ENCODE results near the gene BLCAP.
A peak's percentile ranks its signal among the peaks of the same experiment; 100 is the strongest.

Gene BLCAP

GRCh38 chr20:37528446-37529213 is 954 bp upstream of the BLCAP start:
- peak; percentile 56 for DNase-seq

- DNase-seq: peak; percentile 56
These were observed 638 bp downstream of the BLCAP start for GRCh38 chr20:37526839-37527637.

- peak; percentile 35 for DNase-seq
These were observed 1.3 kb downstream of the BLCAP start for GRCh38 chr20:37526238-37526838.

- peak; percentile 35 for DNase-seq
These were observed 1.9 kb downstream of the BLCAP start for GRCh38 chr20:37525810-37526209.

- DNase-seq: peak; percentile 61
These were observed 2.6 kb downstream of the BLCAP start for GRCh38 chr20:37524859-37525708.

GRCh38 chr20:37523911-37524700 is 3.6 kb downstream of the BLCAP start:
- peak; percentile 49 for DNase-seq

GRCh38 chr20:37523012-37523391 is 4.7 kb downstream of the BLCAP start:
- DNase-seq: peak; percentile 38

- peak; percentile 15 for DNase-seq
These were observed 5.2 kb downstream of the BLCAP start for GRCh38 chr20:37522260-37523011.

GRCh38 chr20:37521061-37521771 is 6.5 kb downstream of the BLCAP start, which contains the start of gene NNAT:
TSS of gene NNAT (plus strand) at chr20:37521250. CDS start at chr20:37521332, 82 bp downstream.
- DNase-seq: no peak

- no peak for DNase-seq
These were observed 7.2 kb downstream of the BLCAP start for GRCh38 chr20:37520419-37520955.

- no peak for DNase-seq
These were observed 7.9 kb downstream of the BLCAP start for GRCh38 chr20:37519508-37520418.

- DNase-seq: no peak
These were observed 8.8 kb downstream of the BLCAP start for GRCh38 chr20:37518606-37519507.

GRCh38 chr20:37518059-37518458 is 9.6 kb downstream of the BLCAP start:
- no peak for DNase-seq

GRCh38 chr20:37516811-37517750 is 10.6 kb downstream of the BLCAP start:
- DNase-seq: peak; percentile 15

- DNase-seq: peak; percentile 28
These were observed 11.8 kb downstream of the BLCAP start for GRCh38 chr20:37515876-37516275.

- no peak for DNase-seq
These were observed 13.8 kb downstream of the BLCAP start for GRCh38 chr20:37513779-37514359.

Measured in activated CD8-positive, alpha-beta memory T cell treated with anti-CD3 and anti-CD28 coated beads for 24 hours (primary cell).